Measurements from ENCODE around the gene EXOC5.
"Not testable (repeated sequence)": the region's sequence is repeated elsewhere in the genome, so short reads cannot be mapped to it uniquely, and the experiment has no call there.

The EXOC5 gene

GRCh38 chr14:57268161-57269069 is at the start of gene EXOC5, which contains the start of gene AP5M1:
Gene EXOC5, minus strand, starts transcription at chr14:57268905. Its CDS starts 257 bp downstream, at chr14:57268648.
Gene AP5M1, plus strand, starts transcription at chr14:57268971. Its CDS starts 344 bp downstream, at chr14:57269315.
- peak; percentile 98 for DNase-seq

- DNase-seq, result peak; percentile 94
Measured at GRCh38 chr14:57317248-57317833, 48.6 kb upstream of the EXOC5 start.

- DNase-seq, result no peak
Measured at GRCh38 chr14:57314396-57315089, 45.8 kb upstream of the EXOC5 start.

- DNase-seq, result no peak
Measured at GRCh38 chr14:57302883-57303282, 34.2 kb upstream of the EXOC5 start.

- DNase-seq, result no peak
Measured at GRCh38 chr14:57299511-57299910, 30.8 kb upstream of the EXOC5 start.

GRCh38 chr14:57297852-57298251 is 29.1 kb upstream of the EXOC5 start:
- DNase-seq, result no peak

GRCh38 chr14:57295239-57295638 is 26.5 kb upstream of the EXOC5 start:
- DNase-seq, result no peak

- peak; percentile 52 for DNase-seq
Measured at GRCh38 chr14:57293866-57294837, 25.4 kb upstream of the EXOC5 start.

GRCh38 chr14:57291692-57292647 is 23.3 kb upstream of the EXOC5 start:
- DNase-seq, result peak; percentile 38

- DNase-seq, result peak; percentile 30
Measured at GRCh38 chr14:57290751-57291150, 22.0 kb upstream of the EXOC5 start.

GRCh38 chr14:57287745-57288144 is 19.0 kb upstream of the EXOC5 start:
- DNase-seq, result no peak

- no peak for DNase-seq
Measured at GRCh38 chr14:57277062-57277461, 8.4 kb upstream of the EXOC5 start.

- DNase-seq, result no peak
Measured at GRCh38 chr14:57275023-57275664, 6.4 kb upstream of the EXOC5 start.

- no peak for DNase-seq
Measured at GRCh38 chr14:57274551-57274950, 5.8 kb upstream of the EXOC5 start.

- no peak for DNase-seq
Measured at GRCh38 chr14:57273236-57273635, 4.5 kb upstream of the EXOC5 start.

GRCh38 chr14:57266065-57266464 is 2.6 kb downstream of the EXOC5 start:
- DNase-seq, result no peak

GRCh38 chr14:57262117-57262516 is 6.6 kb downstream of the EXOC5 start:
- no peak for DNase-seq

GRCh38 chr14:57261604-57262003 is 7.1 kb downstream of the EXOC5 start:
- DNase-seq, result no peak

- DNase-seq, result no peak
Measured at GRCh38 chr14:57259672-57260071, 9.0 kb downstream of the EXOC5 start.

GRCh38 chr14:57258221-57258620 is 10.5 kb downstream of the EXOC5 start:
- DNase-seq, result not testable (repeated sequence)

GRCh38 chr14:57254884-57255283 is 13.8 kb downstream of the EXOC5 start:
- DNase-seq, result no peak

Measured in eye (tissue), 1 donor.